Kidney epithelial cell (primary cell): ENCODE data around the gene PML. TPM values are rescaled to one million over a fixed set of nuclear protein-coding genes. Genes with fewer than 3 reads are reported as not detected.

Source experiments
- DNase-seq: peaks from one replicate; pipeline ENCODE4 v3.0.0-alpha.2; 2010; ENCODE audit warnings: low read depth
- H3K27me3 ChIP-seq: 2 replicates; pipeline ENCODE4 v1.6.0; 2011; ENCODE audit warnings: low read length; ENCODE audit not compliant: control insufficient read depth, insufficient read depth
- H3K36me3 ChIP-seq: 2 replicates; pipeline ENCODE4 v1.5.1; 2011; ENCODE audit warnings: low read length; ENCODE audit not compliant: control insufficient read depth, insufficient read depth
- H3K4me3 ChIP-seq: 2 replicates; pipeline ENCODE4 v1.5.1; 2011; ENCODE audit warnings: low read depth, mild to moderate bottlenecking, control low read depth, low read length
- total RNA-seq: library from RNA; depleted of rRNA; stranded (reverse); fragments of >200 nt; gene quantifications from 2 replicates; pipeline ENCODE4 v1.2.3, GENCODE V29; 2015
- TF ChIP-seq, protein P1 (sequence below): IDR thresholded peaks from 2 replicates; pipeline ENCODE4 v1.5.1; 2011; ENCODE audit warnings: mild to moderate bottlenecking, moderate library complexity, low read length, control low read depth, inconsistent platforms; ENCODE audit not compliant: insufficient read depth, poor library complexity, severe bottlenecking

Gene PML
- total RNA-seq, 1 donor from 2014 or later, result 94.1 TPM

DNA sequence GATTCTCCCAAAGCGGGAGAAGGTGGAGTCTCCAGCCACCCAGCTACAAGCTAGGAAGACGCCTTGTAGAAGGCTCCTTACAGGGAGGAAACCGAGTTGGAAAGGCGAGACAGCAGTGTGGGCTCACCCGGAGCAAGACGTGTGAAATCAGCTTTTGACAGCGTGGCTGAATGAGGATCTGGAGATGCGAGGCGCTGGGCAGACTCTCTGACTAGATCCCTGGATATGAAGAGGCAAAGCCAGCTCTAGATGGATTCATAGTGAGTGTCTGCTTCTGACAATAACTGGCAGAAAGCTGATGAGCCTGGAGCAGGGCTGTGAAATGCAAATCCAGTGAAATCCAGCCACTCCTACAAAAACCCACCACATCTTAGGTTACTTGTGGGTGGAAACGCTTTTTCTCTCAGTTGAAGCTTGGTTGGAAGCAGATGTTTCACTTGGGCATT is 46.8 kb downstream of the PML start:
- TF ChIP-seq, protein P1, sequence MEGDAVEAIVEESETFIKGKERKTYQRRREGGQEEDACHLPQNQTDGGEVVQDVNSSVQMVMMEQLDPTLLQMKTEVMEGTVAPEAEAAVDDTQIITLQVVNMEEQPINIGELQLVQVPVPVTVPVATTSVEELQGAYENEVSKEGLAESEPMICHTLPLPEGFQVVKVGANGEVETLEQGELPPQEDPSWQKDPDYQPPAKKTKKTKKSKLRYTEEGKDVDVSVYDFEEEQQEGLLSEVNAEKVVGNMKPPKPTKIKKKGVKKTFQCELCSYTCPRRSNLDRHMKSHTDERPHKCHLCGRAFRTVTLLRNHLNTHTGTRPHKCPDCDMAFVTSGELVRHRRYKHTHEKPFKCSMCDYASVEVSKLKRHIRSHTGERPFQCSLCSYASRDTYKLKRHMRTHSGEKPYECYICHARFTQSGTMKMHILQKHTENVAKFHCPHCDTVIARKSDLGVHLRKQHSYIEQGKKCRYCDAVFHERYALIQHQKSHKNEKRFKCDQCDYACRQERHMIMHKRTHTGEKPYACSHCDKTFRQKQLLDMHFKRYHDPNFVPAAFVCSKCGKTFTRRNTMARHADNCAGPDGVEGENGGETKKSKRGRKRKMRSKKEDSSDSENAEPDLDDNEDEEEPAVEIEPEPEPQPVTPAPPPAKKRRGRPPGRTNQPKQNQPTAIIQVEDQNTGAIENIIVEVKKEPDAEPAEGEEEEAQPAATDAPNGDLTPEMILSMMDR, result no peak
- DNase-seq, result no peak
- H3K36me3 ChIP-seq, result peaks cover 2% of the 10 kb centered on the region

DNA sequence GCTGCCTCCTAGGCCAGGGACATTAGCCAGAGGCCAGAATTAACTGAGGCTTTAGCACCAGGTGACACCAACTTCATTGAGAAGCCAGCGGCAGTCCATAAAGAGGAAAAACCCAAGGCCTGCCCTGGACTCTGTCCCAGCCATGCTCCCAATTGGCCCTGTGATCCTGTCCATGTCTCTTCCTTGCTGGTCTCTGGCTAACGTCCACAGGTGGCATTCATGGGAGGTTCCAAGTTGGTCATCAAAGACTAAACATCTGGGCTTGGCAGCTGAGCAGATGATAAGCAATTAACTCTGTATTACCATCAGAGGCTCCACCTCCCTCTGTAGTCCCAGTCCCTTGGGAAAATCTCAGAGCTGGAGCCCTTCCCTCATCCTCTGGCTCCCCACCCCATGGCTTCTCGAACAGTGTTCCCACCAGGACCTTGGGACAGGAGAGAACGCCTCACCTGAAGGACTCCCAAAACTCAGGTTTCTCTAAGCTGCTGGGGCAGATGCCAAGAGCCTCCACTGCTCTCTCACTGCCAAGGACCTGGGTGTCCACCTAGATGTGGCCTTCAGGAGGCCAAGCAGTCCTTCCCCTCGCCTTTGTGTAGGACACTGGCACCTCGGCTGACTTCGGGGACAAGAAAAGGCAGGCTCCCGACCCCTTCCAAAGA is 47.4 kb downstream of the PML start:
- DNase-seq, result no peak
- H3K36me3 ChIP-seq, result peaks cover 2% of the 10 kb centered on the region
- no peaks in the 10 kb centered on the region for H3K27me3 ChIP-seq
- no peak overlapping the region for H3K4me3 ChIP-seq
- TF ChIP-seq, protein P1, result no peak

More for the DNA sequence above, 46.8 kb downstream of the PML start:
- H3K27me3 ChIP-seq, result no peaks in the 10 kb centered on the region
- no peak overlapping the region for H3K4me3 ChIP-seq

DNA sequence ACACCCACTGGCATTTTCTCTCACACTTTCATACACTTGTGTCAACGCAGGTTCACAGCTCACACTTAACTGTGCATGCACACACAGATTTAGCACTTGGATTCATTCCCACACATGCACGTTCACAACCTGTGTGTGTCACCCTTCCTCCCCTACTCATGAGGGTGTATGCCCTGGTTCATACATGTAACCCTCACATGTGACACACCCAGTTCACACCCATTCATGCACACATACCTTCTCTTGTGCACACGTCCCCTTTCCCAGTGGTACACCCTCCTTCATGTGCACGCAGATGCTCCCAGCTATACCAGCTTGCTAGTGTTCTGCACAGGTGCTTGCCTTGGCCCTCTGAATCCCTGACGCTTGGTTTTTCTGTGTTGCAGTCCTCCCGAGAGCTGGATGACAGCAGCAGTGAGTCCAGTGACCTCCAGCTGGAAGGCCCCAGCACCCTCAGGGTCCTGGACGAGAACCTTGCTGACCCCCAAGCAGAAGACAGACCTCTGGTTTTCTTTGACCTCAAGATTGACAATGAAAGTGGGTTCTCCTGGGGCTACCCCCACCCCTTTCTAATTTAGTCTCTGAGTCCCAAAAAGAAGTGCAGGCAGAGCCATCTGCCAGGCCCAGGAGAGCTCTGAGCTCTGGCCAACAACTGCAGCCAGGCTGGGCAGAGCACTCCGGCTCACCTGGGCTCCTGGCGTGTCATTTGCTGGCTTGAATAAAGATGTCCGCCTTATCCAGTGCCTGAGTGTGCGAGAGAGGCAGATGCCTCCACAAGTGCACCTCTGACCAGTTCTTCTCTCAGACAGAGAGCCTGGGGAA is 48.3 kb downstream of the PML start:
- no peak for DNase-seq
- TF ChIP-seq, protein P1, result no peak
- Histone ChIP-seq H3K36me3 (peaks cover under 1% of the 10 kb centered on the region), H3K27me3 (no peaks in the 10 kb centered on the region), H3K4me3 (no peak overlapping the region)

DNA sequence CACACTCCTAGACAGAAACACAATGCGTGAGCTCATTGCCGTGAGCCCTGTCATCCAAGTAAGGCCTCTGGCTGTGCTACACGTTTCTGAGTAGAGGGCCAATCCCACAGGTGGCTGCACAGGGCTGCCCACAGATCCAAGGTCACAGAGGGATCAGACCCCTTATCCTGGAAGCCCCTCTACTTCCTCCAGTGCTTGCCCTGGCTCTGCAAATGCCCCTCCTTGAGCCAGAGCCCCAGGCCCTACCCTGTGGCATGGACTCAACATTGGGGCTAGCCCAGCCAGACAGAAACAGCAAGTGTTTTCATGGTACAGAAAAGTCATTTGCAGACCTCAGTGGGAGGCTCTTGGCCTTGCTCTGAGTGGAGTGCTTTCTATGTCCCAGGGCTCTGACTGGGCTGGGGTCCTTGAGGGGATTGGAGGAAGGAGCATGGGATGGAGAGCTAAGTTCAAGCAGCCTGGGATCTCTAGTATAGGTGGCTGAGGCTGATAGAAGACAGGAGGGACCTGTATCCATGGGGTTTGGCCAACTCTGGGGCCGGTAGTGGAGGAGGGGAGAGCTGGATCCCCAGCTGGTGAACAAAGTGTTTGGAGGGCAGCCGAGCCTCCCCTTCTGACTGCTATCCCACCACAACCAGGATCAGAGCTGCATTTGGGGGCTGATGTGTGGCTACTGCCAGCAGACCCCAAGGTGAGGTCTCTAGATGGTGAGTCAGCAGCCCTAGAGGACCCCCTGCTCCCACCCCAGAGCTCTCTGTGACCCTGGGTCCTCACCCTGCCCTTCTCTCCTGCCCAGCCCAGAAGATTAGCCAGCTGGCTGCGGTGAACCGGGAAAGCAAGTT is 49.1 kb downstream of the PML start:
- Histone ChIP-seq H3K4me3 (no peak overlapping the region), H3K36me3 (no peaks in the 10 kb centered on the region), H3K27me3 (no peaks in the 10 kb centered on the region)
- TF ChIP-seq, protein P1, result no peak
- DNase-seq, result no peak

DNA sequence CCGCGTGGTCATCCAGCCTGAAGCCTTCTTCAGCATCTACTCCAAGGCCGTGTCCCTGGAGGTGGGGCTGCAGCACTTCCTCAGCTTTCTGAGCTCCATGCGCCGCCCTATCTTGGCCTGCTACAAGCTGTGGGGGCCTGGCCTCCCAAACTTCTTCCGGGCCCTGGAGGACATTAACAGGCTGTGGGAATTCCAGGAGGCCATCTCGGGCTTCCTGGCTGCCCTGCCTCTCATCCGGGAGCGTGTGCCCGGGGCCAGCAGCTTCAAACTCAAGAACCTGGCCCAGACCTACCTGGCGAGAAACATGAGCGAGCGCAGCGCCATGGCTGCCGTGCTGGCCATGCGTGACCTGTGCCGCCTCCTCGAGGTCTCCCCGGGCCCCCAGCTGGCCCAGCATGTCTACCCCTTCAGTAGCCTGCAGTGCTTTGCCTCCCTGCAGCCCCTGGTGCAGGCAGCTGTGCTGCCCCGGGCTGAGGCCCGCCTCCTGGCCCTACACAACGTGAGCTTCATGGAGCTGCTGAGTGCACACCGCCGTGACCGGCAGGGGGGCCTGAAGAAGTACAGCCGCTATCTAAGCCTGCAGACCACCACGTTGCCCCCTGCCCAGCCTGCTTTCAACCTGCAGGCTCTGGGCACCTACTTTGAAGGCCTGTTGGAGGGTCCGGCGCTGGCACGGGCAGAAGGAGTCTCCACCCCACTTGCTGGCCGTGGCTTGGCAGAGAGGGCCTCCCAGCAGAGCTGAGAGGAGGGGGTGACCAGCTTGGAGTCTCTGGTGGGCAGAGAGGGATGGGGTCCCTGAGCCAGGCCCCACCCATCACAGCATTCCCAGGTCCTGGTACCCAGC is 50.0 kb downstream of the PML start:
- TF ChIP-seq, protein P1, result no peak
- no peaks in the 10 kb centered on the region for H3K36me3 ChIP-seq
- H3K4me3 ChIP-seq, result no peak overlapping the region
- DNase-seq, result no peak
- no peaks in the 10 kb centered on the region for H3K27me3 ChIP-seq
